HCT116 (cell line): Measurements from ENCODE around the gene RNF114. TPM values are rescaled to one million over a fixed set of nuclear protein-coding genes. Genes with fewer than 3 reads are reported as not detected.

Experiments
- ATAC-seq: fragments of 200-7000 bp; cut with Tn5 transposase; 2 replicates; pipeline ENCODE4 v1.9.1; 2020; ENCODE audit warnings: mild to moderate bottlenecking, moderate library complexity
- BruUV-seq: library from RNA; stranded (reverse); fragments of 400-500 nt; replicated peaks from 2 replicates; lab custom pipeline; 2021; lab: Mats Ljungman, UMichigan
- CTCF ChIA-PET: fragments of 300-600 bp; sonication (Branson Sonifier 250); formaldehyde crosslinking; loops from one replicate; lab custom pipeline; 2021; ENCODE audit warnings: antibody characterized with exemption; lab: Charles Lee
- POLR2A ChIA-PET: fragments of 300-600, 350-600 bp; sonication (Branson Sonifier 250); formaldehyde crosslinking; loops from one replicate; lab custom pipeline; 2021; ENCODE audit warnings: antibody characterized with exemption; lab: Charles Lee
- RAD21 ChIA-PET, 2 experiments: fragments of 300-600 bp; sonication (Branson Sonifier 250); formaldehyde crosslinking; loops; one replicate each; lab custom pipeline; 2023; ENCODE audit warnings: low total read pairs in 2 of 2; ENCODE audit not compliant: uncharacterized antibody in 2 of 2, unreplicated experiment in 2 of 2, low non-redundant PET in 1 of 2; lab: Charles Lee
- DNase-seq: peaks from one replicate; pipeline ENCODE4 v3.0.0-alpha.2; 2010; ENCODE audit warnings: low read depth, low spot score
- H2AFZ ChIP-seq: fragments of 200-600 bp; shearing (Covaris generic), sonication (generic); 2 replicates; pipeline ENCODE4 v1.6.1; 2017; ENCODE audit warnings: low read depth, mixed run types, mixed read lengths, antibody characterized with exemption, low read length; ENCODE audit not compliant: poor library complexity, severe bottlenecking
- H3K27ac ChIP-seq: 2 replicates; pipeline ENCODE4 v1.5.1; 2012; ENCODE audit warnings: low read depth, low read length
- H3K27me3 ChIP-seq: fragments of 200-600 bp; sonication (generic); 2 replicates; pipeline ENCODE4 v1.6.1; 2016; ENCODE audit warnings: mixed run types, low read length, mixed read lengths; ENCODE audit not compliant: insufficient read depth
- H3K36me3 ChIP-seq, 2 experiments: fragments of 200-500 bp in 1 of 2; fragments of 200-600 bp in 1 of 2; sonication (Bioruptor generic) in 1 of 2; sonication (generic) in 1 of 2; 2 replicates each; pipeline versions ENCODE4 v1.5.1 to v1.6.1; 2014 to 2016; ENCODE audit warnings: low read length in 2 of 2, inconsistent platforms in 1 of 2, mixed read lengths in 1 of 2, mixed run types in 1 of 2; ENCODE audit not compliant: insufficient read depth in 2 of 2, control insufficient read depth in 1 of 2
- H3K4me1 ChIP-seq, 2 experiments: fragments of 200-600 bp in 1 of 2; sonication (generic) in 1 of 2; 2 replicates each; pipeline versions ENCODE4 v1.5.1 to v1.6.1; 2012 to 2017; ENCODE audit warnings: low read length in 2 of 2, inconsistent platforms in 1 of 2, mild to moderate bottlenecking in 1 of 2, mixed read lengths in 1 of 2, mixed run types in 1 of 2, moderate library complexity in 1 of 2; ENCODE audit not compliant: insufficient read depth in 2 of 2, control insufficient read depth in 1 of 2
- H3K4me2 ChIP-seq: fragments of 200-600 bp; sonication (generic); 2 replicates; pipeline ENCODE4 v1.6.1; 2017; ENCODE audit warnings: mixed run types, low read length, mixed read lengths
- H3K4me3 ChIP-seq, 2 experiments: fragments of 200-600 bp in 1 of 2; sonication (generic) in 1 of 2; replicated peaks in 1 of 2; 2 replicates each; pipeline ENCODE4 v1.5.1; 2011 to 2016; ENCODE audit warnings: low read length in 2 of 2, control low read depth in 1 of 2, low read depth in 1 of 2, mild to moderate bottlenecking in 1 of 2, mixed read lengths in 1 of 2, mixed run types in 1 of 2
- H3K79me2 ChIP-seq: fragments of 200-600 bp; sonication (generic); 2 replicates; pipeline ENCODE4 v1.6.1; 2017; ENCODE audit warnings: mild to moderate bottlenecking, mixed run types, low read length, moderate library complexity, mixed read lengths; ENCODE audit not compliant: insufficient read depth
- H3K9ac ChIP-seq: fragments of 200-600 bp; sonication (generic); 2 replicates; pipeline ENCODE4 v1.6.1; 2016; ENCODE audit warnings: low read length, mixed read lengths
- H3K9me2 ChIP-seq: fragments of 200-600 bp; sonication (generic), shearing (Covaris generic); 2 replicates; pipeline ENCODE4 v1.6.1; 2017; ENCODE audit warnings: mixed run types, mild to moderate bottlenecking, moderate library complexity; ENCODE audit not compliant: insufficient read depth
- H3K9me3 ChIP-seq, 2 experiments: fragments of 200-500 bp in 1 of 2; fragments of 200-600 bp in 1 of 2; sonication (Bioruptor generic) in 1 of 2; sonication (generic) in 1 of 2; 2 replicates each; pipeline ENCODE4 v1.6.1; 2014 to 2017; ENCODE audit warnings: low read length in 2 of 2, mixed read lengths in 2 of 2, inconsistent platforms in 1 of 2, low read depth in 1 of 2, mild to moderate bottlenecking in 1 of 2, mixed run types in 1 of 2, moderate library complexity in 1 of 2; ENCODE audit not compliant: control insufficient read depth in 1 of 2, insufficient read depth in 1 of 2
- H4K20me1 ChIP-seq: fragments of 200-600 bp; sonication (generic), shearing (Covaris generic); 2 replicates; pipeline ENCODE4 v1.6.1; 2017; ENCODE audit warnings: mixed run types, mild to moderate bottlenecking, moderate library complexity; ENCODE audit not compliant: insufficient read depth
- CBX3 ChIP-seq: IDR thresholded peaks from 2 replicates; pipeline ENCODE4 v1.6.1; 2012; ENCODE audit warnings: low read depth
- CEBPB ChIP-seq: IDR thresholded peaks from 2 replicates; pipeline ENCODE4 v1.6.1; 2012; ENCODE audit warnings: low read depth
- EGR1 ChIP-seq: IDR thresholded peaks from 2 replicates; pipeline ENCODE4 v1.6.1; 2012; ENCODE audit warnings: low read depth
- ELF1 ChIP-seq: IDR thresholded peaks from 2 replicates; pipeline ENCODE4 v1.6.1; 2012; ENCODE audit warnings: low read depth, borderline replicate concordance
- EZH2 ChIP-seq: fragments of 200-600 bp; sonication (generic); IDR thresholded peaks from 2 replicates; pipeline ENCODE4 v1.6.1; 2017; ENCODE audit warnings: antibody characterized with exemption, mixed run types
- POLR2A ChIP-seq: IDR thresholded peaks from 2 replicates; pipeline ENCODE4 v1.7.0; 2011; ENCODE audit warnings: borderline replicate concordance; ENCODE audit not compliant: insufficient read depth, insufficient read length; ENCODE audit errors: extremely low read depth
- SIN3A ChIP-seq: IDR thresholded peaks from 2 replicates; pipeline ENCODE4 v1.6.1; 2012; ENCODE audit warnings: low read depth
- SP1 ChIP-seq: IDR thresholded peaks from 2 replicates; pipeline ENCODE4 v1.6.1; 2012; ENCODE audit warnings: low read depth
- SRF ChIP-seq: IDR thresholded peaks from 2 replicates; pipeline ENCODE4 v1.6.1; 2012; ENCODE audit warnings: low read depth
- ZFX ChIP-seq: fragments of 450-650 bp; IDR thresholded peaks from 2 replicates; pipeline ENCODE4 v1.6.1; 2017
- ZNF274 ChIP-seq: fragments of 200-500 bp; sonication (Bioruptor generic); IDR thresholded peaks from 2 replicates; pipeline ENCODE4 v1.6.1; 2014; ENCODE audit warnings: mild to moderate bottlenecking, low read depth, low read length, inconsistent platforms
- intact Hi-C: fragments of 100-400 bp; cut with micrococcal nuclease; formaldehyde crosslinking; loops from 2 replicates; pipeline ENCODE4 v1.10.0; 2022
- total RNA-seq: library from RNA; stranded (reverse); gene quantifications from one replicate; pipeline ENCODE4 v1.2.1, GENCODE V29; 2021; ENCODE audit not compliant: unreplicated experiment
- TF ChIP-seq, protein P1 (sequence below), 3 experiments: fragments of 200-600 bp in 1 of 3; sonication (generic) in 1 of 3; IDR thresholded peaks in 2 of 3; conservative IDR thresholded peaks in 1 of 3; 2 replicates each; pipeline ENCODE4 v1.5.1; 2012 to 2017; ENCODE audit warnings: low read depth in 2 of 3, low read length in 2 of 3, antibody characterized with exemption in 1 of 3, borderline replicate concordance in 1 of 3, control low read depth in 1 of 3, mild to moderate bottlenecking in 1 of 3, mixed read lengths in 1 of 3, mixed run types in 1 of 3, moderate library complexity in 1 of 3; ENCODE audit not compliant: insufficient read depth in 1 of 3
- TF ChIP-seq, protein P2 (sequence below): IDR thresholded peaks from 2 replicates; pipeline ENCODE4 v1.6.1; 2012; ENCODE audit warnings: low read depth
- TF ChIP-seq, protein P3 (sequence below): IDR thresholded peaks from 2 replicates; pipeline ENCODE4 v1.6.1; 2011; ENCODE audit warnings: mild to moderate bottlenecking, low read length, moderate library complexity; ENCODE audit not compliant: insufficient replicate concordance; ENCODE audit errors: extremely low read depth

RNF114 gene
- total RNA-seq, 1 experiment from 2014 or later = 66.8 TPM

DNA sequence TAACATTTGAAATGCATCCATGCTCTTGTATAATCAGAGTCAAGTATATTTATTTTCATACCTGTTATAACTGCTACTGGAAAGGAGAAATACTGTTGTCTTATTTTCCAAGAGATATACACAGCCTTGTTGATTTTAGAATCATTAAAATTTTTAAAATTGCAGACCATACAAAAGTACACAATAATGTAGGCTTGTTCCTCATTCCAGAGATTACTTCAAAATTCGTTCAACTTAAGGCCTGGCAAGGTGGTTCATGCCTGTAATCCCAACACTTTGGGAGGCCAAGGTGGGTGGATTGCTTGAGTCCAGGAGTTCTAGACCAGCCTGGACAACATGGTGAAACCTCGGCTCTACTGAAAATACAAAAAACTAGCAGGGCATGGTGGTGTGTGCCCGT is 6.1 kb downstream of the RNF114 start:
- no peak for TF ChIP-seq SRF
- TF ChIP-seq CBX3 = no peak
- no peak for TF ChIP-seq ELF1
- no peak for TF ChIP-seq POLR2A
- no peak for TF ChIP-seq ZNF274
- TF ChIP-seq SIN3A = no peak
- TF ChIP-seq, protein P1, sequence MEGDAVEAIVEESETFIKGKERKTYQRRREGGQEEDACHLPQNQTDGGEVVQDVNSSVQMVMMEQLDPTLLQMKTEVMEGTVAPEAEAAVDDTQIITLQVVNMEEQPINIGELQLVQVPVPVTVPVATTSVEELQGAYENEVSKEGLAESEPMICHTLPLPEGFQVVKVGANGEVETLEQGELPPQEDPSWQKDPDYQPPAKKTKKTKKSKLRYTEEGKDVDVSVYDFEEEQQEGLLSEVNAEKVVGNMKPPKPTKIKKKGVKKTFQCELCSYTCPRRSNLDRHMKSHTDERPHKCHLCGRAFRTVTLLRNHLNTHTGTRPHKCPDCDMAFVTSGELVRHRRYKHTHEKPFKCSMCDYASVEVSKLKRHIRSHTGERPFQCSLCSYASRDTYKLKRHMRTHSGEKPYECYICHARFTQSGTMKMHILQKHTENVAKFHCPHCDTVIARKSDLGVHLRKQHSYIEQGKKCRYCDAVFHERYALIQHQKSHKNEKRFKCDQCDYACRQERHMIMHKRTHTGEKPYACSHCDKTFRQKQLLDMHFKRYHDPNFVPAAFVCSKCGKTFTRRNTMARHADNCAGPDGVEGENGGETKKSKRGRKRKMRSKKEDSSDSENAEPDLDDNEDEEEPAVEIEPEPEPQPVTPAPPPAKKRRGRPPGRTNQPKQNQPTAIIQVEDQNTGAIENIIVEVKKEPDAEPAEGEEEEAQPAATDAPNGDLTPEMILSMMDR (IDR thresholded peaks at IDR 0.05 in 2 of 3, conservative IDR thresholded peaks at IDR 0.05 in 1 of 3; ENCODE audit: borderline replicate concordance in 1 of 3, insufficient read depth in 1 of 3, low read depth in 2 of 3, low read length in 2 of 3) = no peak
- no peak for TF ChIP-seq EZH2
- TF ChIP-seq SP1 = no peak
- TF ChIP-seq, protein P2, sequence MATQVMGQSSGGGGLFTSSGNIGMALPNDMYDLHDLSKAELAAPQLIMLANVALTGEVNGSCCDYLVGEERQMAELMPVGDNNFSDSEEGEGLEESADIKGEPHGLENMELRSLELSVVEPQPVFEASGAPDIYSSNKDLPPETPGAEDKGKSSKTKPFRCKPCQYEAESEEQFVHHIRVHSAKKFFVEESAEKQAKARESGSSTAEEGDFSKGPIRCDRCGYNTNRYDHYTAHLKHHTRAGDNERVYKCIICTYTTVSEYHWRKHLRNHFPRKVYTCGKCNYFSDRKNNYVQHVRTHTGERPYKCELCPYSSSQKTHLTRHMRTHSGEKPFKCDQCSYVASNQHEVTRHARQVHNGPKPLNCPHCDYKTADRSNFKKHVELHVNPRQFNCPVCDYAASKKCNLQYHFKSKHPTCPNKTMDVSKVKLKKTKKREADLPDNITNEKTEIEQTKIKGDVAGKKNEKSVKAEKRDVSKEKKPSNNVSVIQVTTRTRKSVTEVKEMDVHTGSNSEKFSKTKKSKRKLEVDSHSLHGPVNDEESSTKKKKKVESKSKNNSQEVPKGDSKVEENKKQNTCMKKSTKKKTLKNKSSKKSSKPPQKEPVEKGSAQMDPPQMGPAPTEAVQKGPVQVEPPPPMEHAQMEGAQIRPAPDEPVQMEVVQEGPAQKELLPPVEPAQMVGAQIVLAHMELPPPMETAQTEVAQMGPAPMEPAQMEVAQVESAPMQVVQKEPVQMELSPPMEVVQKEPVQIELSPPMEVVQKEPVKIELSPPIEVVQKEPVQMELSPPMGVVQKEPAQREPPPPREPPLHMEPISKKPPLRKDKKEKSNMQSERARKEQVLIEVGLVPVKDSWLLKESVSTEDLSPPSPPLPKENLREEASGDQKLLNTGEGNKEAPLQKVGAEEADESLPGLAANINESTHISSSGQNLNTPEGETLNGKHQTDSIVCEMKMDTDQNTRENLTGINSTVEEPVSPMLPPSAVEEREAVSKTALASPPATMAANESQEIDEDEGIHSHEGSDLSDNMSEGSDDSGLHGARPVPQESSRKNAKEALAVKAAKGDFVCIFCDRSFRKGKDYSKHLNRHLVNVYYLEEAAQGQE = no peak
- TF ChIP-seq, protein P3, sequence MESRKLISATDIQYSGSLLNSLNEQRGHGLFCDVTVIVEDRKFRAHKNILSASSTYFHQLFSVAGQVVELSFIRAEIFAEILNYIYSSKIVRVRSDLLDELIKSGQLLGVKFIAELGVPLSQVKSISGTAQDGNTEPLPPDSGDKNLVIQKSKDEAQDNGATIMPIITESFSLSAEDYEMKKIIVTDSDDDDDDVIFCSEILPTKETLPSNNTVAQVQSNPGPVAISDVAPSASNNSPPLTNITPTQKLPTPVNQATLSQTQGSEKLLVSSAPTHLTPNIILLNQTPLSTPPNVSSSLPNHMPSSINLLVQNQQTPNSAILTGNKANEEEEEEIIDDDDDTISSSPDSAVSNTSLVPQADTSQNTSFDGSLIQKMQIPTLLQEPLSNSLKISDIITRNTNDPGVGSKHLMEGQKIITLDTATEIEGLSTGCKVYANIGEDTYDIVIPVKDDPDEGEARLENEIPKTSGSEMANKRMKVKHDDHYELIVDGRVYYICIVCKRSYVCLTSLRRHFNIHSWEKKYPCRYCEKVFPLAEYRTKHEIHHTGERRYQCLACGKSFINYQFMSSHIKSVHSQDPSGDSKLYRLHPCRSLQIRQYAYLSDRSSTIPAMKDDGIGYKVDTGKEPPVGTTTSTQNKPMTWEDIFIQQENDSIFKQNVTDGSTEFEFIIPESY = no peak
- TF ChIP-seq EGR1 = no peak
- no peak for TF ChIP-seq CEBPB
- TF ChIP-seq ZFX = no peak
- TF ChIP-seq, all 23 proteins: peak for 0
- POLR2A ChIA-PET = no interaction called here
- no peak overlapping the region for H3K27ac ChIP-seq

More for the DNA sequence above, 6.1 kb downstream of the RNF114 start:
- ChIA-PET RAD21 (no interaction called here), CTCF (no interaction called here)
- H3K36me3 ChIP-seq = peaks cover 39 to 42% of the 10 kb centered on the region in 2 experiments
- intact Hi-C loops = no loop called here
- H3K9ac ChIP-seq = no peak overlapping the region
- H4K20me1 ChIP-seq = no peaks in the 10 kb centered on the region; the same call in 1 of the 2 replicates
- DNase-seq (no peak), ATAC-seq (no peak)
- H2AFZ ChIP-seq = no peak overlapping the region
- no TSS peak for BruUV-seq
- H3K4me3 ChIP-seq = no peak overlapping the region
- H3K4me1 ChIP-seq = peaks cover 8 to 15% of the 10 kb centered on the region in 2 experiments
- H3K9me2 ChIP-seq = no peaks in the 10 kb centered on the region
- H3K27me3 ChIP-seq = no peaks in the 10 kb centered on the region
- no peak overlapping the region for H3K4me2 ChIP-seq
- peaks cover 88% of the 10 kb centered on the region for H3K79me2 ChIP-seq
- H3K9me3 ChIP-seq = no peaks in the 10 kb centered on the region
